ENCODE data around the gene MYOM3.

GRCh38 chr1:24021403-24022266, 90.3 kb downstream of the MYOM3 start:
- TF ChIP-seq EZH2 (IDR thresholded peaks at IDR 0.05; ENCODE audit: low read length) = no peak
- TF ChIP-seq CTCF (optimal IDR thresholded peaks at IDR 0.05 in 1 of 3, IDR thresholded peaks at IDR 0.05 in 1 of 3, conservative IDR thresholded peaks at IDR 0.05 in 1 of 3; ENCODE audit: extremely low read depth in 1 of 3, insufficient read depth in 2 of 3, low read length in 3 of 3) = no peak
